NOMO-1 treated with dmso at 0.1 percent for 144 hours (cell line): ENCODE measurements around the gene RACK1.
"Not testable (repeated sequence)": the region's sequence is repeated elsewhere in the genome, so short reads cannot be mapped to it uniquely, and the experiment has no call there.

Source experiments
- DNase-seq: peaks from one replicate; lab custom pipeline; 2025; ENCODE audit not compliant: unreplicated experiment; lab: John Stamatoyannopoulos, UW

Gene RACK1

GRCh38 chr5:181217111-181217802 lies 26.4 kb downstream of the RACK1 start:
- DNase-seq, result no peak

GRCh38 chr5:181215997-181216989 lies 27.4 kb downstream of the RACK1 start:
- DNase-seq, result no peak

GRCh38 chr5:181214249-181214648 lies 29.5 kb downstream of the RACK1 start:
- not testable (repeated sequence) for DNase-seq

GRCh38 chr5:181212934-181213333 lies 30.8 kb downstream of the RACK1 start:
- no peak for DNase-seq

GRCh38 chr5:181212080-181212479 lies 31.6 kb downstream of the RACK1 start:
- DNase-seq, result no peak

GRCh38 chr5:181211208-181211607 lies 32.5 kb downstream of the RACK1 start:
- no peak for DNase-seq

- DNase-seq, result not testable (repeated sequence)
Measured at GRCh38 chr5:181210698-181211097, 33.0 kb downstream of the RACK1 start.

- not testable (repeated sequence) for DNase-seq
Measured at GRCh38 chr5:181210148-181210547, 33.6 kb downstream of the RACK1 start.

- DNase-seq, result not testable (repeated sequence)
Measured at GRCh38 chr5:181209006-181209405, 34.7 kb downstream of the RACK1 start.

GRCh38 chr5:181207960-181208253 lies 35.8 kb downstream of the RACK1 start:
- no peak for DNase-seq

GRCh38 chr5:181207214-181207959 lies 36.3 kb downstream of the RACK1 start:
- no peak for DNase-seq

GRCh38 chr5:181205761-181206649 lies 37.7 kb downstream of the RACK1 start:
- no peak for DNase-seq

GRCh38 chr5:181204826-181205760 lies 38.6 kb downstream of the RACK1 start, which contains the start of gene TRIM7:
TRIM7 (minus strand) TSS chr5:181205196; CDS start chr5:181205110, 86 bp downstream.
- no peak for DNase-seq

GRCh38 chr5:181204113-181204825 lies 39.4 kb downstream of the RACK1 start:
- no peak for DNase-seq

GRCh38 chr5:181203777-181204112 lies 40.0 kb downstream of the RACK1 start:
- no peak for DNase-seq

- DNase-seq, result no peak
Measured at GRCh38 chr5:181203093-181203711, 40.5 kb downstream of the RACK1 start.

GRCh38 chr5:181200816-181201215 lies 42.9 kb downstream of the RACK1 start:
- no peak for DNase-seq

- no peak for DNase-seq
Measured at GRCh38 chr5:181199881-181200638, 43.6 kb downstream of the RACK1 start.
